GM19240 (cell line): Measurements from ENCODE around the gene NOG.

Experiments used
- DNase-seq: peaks from one replicate; pipeline ENCODE4 v3.0.0; 2011; ENCODE audit warnings: low spot score; ENCODE audit not compliant: insufficient read length

Gene NOG

DNA sequence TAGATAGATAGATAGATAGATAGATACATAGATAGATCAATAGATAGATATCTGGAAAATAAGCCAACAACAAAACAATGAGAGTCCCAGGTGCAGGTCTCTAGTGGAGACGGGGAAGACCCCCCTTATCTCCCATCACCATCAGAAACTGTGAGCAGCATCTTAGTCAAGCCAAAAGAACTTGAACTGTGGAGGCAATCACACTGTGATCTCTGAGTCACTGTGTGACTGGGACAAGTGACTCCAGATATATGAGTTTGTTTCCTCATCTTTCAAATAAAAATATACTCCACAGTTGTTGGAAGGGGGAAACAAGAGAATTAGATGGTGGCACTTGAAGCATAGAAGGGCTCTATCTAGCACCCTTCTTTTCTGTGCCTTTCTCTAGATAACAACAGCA, 42.1 kb downstream of the NOG start:
- no peak for DNase-seq

DNA sequence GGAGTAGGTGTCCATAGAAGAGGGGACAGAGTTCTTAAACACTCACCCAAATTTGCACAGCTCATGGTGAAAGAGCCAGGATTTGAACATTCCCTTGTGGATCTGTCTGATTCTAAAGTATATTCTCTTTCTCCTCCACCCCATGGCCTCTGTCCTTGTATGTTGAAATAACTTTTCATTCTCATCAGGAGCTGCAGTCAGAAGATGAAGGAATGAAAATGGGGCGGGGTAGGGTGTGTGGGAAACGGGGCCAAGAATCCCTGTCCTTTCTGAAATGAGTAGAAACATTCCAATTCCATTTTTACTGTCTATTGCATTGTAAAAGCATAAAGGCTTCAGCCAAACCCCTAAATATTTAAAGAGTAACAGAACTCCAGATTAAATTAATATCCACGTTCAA, 42.8 kb downstream of the NOG start:
- no peak for DNase-seq

DNA sequence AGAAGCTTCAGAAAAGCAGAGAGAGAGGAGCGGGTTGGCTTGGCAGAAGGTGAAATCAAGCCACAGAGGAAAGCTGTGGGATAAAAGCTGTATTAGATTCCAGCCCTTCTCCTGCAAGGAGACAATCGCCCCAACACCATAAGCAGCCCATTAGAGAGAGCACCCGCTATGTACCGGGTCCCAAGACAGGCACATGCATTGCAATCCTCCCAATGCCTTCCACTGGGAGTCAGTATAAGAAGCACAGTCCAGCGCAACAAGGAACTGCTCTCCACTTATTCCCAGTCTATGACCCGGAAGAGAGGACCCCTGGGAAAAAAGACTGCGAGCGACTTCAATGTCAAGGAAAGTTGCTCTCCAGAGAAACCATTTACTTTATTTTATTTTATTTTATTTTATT, 43.8 kb downstream of the NOG start:
- DNase-seq, result no peak

DNA sequence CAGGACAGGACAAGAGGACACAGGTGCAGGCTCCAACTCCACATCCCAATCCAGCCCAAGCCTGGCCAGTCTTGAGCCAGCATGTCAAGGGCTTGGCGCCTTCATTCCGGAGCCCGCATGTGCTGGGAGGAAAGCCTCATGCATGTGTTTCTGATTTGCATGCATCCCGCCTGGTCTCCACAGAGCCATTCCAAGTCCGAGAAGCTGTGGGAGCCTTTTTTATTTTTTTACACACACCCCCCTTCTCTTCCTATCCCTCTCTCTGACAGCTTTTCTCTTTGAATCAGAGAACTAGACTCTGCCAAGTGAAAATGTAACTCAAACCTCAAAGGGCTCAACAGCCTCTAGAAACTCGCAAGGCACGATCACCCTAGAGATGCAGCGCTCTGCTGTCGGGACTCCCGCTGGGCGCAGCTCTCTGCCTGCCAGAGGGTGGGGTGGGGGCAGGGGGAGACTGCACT, 45.1 kb downstream of the NOG start:
- no peak for DNase-seq

DNA sequence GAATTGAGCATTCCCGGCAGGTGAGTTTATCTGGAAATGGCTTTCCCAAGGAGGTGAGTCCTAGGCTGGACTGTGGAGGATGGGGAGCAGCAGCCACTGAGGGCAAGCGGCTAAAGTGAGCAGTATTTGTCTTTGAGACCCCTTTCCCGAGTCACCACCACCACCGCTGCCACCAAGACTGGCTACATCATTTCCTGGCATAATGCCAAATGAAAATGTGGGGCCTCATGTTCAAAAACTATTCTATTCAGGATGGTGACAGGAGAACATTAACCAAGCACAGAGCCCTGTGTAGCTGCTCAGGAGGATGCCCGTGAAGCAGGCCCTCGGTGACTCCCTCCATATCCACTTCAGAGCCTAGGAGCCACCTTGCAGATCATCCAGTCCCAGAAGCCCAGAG, 46.0 kb downstream of the NOG start:
- no peak for DNase-seq

DNA sequence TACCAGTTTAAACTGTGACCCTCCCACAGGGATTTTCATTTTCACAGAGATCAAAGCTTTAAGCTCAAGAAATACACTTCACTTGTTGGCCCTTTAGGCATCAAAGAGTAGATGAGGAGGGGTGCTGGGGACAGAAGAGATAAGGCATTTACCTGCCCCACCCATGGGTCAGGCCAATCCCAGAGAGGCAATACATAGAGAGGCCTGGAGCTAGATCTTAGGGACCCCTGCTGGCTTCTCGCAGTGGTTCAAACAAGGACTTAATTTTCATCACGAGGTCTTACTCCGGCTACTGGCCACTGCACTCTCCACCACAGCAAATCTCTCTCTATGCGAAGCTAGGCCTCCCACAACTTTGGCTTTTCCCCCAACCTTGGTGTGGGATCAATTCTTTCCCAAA, 46.6 kb downstream of the NOG start:
- no peak for DNase-seq

DNA sequence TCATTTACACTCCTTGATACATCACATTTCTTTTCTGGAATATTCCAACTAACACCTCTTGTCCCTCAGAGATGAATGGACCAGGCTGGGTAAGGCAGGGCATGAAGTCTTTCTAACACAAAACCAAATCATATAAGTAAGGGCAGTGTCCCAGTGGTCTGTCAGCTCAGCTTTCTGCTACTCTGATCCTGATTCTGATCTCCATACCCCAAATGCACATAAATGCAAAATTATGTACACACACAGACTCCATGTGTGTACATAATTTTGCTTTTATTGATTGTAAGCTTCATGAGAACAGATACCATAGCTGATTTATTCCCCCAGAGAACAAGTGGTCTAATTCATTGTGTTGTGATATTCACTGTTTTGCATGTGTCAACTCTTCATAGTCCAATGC, 47.9 kb downstream of the NOG start:
- no peak for DNase-seq

DNA sequence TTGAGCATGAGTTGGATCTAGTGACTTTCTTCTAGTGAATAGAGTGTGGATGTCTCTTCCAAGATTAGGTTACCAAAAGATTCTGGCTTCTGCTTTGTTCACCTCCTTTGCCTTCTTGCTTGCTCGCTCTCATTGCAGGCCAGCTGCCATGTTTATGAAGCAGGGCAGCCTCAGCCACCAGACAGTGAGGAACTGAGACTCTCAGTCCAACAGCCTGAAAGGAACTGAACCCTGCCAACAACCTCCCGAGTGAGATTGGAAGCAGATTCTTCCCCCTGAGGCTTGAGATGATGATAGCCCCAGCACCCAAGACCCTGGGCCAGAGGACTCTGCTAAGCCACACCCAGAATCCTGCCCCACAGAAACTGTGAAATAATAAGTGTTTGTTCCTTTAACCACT, 48.4 kb downstream of the NOG start:
- DNase-seq, result no peak

DNA sequence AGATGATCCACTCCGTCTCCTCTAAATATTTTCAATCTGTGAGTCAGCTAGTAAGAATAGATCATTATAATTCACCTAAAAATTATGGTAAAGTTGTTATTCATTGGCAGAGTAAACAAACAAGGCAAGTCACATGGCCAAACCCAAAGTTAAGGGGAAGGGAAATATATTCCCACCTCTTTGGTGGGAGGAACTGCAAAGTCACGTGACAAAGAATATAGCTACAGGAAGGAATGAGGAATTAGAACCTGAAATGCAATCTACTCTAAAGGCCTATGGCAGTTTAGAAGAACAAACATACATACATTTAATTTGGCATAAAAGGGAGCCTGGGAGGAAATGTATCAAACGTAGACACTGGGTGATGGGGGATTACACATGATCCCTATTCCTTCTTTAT, 48.9 kb downstream of the NOG start:
- DNase-seq, result no peak
